Measurements from ENCODE around the gene CDH13. TPM values are rescaled to one million over a fixed set of nuclear protein-coding genes. Genes with fewer than 3 reads are reported as not detected.

CDH13 gene
- total RNA-seq, 1 donor = 102 TPM

DNA sequence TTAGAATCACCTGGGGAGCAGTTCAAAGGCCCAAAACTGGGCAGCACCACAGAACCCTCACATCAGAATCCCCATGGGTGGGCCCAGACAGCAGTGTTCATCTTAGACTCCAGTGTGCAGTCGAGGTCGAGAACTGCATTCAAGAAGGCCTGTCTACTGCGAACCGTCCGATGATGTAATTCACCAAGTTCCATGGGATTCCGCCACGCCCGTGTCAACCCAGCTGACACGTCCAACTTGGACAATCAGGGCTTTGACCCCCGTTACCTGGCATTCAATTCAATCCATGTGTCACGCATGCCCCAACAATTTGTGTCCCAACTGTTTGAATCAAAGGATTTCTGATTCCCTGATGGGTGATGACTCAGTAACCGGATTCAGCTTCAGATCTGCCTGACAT, 1190.3 kb downstream of the CDH13 start:
- H3K4me2 ChIP-seq (ENCODE audit: insufficient read depth, low read length) = no peak overlapping the region
- no peak overlapping the region for H2AFZ ChIP-seq (ENCODE audit: low read length)
- no peak for DNase-seq (ENCODE audit: insufficient read length, low spot score, missing footprints)
- TF ChIP-seq, protein P1, sequence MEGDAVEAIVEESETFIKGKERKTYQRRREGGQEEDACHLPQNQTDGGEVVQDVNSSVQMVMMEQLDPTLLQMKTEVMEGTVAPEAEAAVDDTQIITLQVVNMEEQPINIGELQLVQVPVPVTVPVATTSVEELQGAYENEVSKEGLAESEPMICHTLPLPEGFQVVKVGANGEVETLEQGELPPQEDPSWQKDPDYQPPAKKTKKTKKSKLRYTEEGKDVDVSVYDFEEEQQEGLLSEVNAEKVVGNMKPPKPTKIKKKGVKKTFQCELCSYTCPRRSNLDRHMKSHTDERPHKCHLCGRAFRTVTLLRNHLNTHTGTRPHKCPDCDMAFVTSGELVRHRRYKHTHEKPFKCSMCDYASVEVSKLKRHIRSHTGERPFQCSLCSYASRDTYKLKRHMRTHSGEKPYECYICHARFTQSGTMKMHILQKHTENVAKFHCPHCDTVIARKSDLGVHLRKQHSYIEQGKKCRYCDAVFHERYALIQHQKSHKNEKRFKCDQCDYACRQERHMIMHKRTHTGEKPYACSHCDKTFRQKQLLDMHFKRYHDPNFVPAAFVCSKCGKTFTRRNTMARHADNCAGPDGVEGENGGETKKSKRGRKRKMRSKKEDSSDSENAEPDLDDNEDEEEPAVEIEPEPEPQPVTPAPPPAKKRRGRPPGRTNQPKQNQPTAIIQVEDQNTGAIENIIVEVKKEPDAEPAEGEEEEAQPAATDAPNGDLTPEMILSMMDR (IDR thresholded peaks at IDR 0.05; ENCODE audit: extremely low read depth, low read depth, low read length) = no peak
- peaks cover 12% of the 10 kb centered on the region for H3K27me3 ChIP-seq (ENCODE audit: insufficient read depth, low read length)
- H3K4me1 ChIP-seq (ENCODE audit: insufficient read depth, low read length) = peaks cover 8% of the 10 kb centered on the region
- H3K4me3 ChIP-seq (ENCODE audit: insufficient read depth, low read length) = no peak overlapping the region
- peaks cover 10% of the 10 kb centered on the region for H3K36me3 ChIP-seq (ENCODE audit: insufficient read depth, low read length)
- peaks cover 7% of the 10 kb centered on the region for H3K79me2 ChIP-seq (ENCODE audit: insufficient read depth, low read length)
- H3K9me3 ChIP-seq (ENCODE audit: low read depth, low read length) = no peaks in the 10 kb centered on the region
- H3K27ac ChIP-seq (ENCODE audit: low read depth, low read length) = no peak overlapping the region
- peaks cover 7% of the 10 kb centered on the region for H4K20me1 ChIP-seq (ENCODE audit: insufficient read depth, low read length)

DNA sequence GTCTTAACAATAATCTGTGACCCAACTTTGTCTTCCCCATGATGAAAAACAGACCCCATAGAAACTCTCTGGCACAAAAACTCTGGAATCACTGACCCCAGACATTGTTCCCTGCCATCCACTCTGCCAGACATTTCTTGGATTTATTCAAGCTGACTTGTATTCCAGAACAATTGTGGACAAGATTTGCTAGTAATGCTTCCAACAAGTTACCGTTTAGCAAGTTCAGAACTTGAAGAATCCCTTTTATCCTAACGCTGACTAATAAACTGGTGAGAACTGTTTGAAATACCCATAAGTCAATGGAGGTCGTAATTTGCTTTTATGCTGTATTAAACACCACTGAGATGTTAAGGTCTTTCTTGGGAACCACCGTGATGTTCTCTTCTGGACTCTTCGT, 1191.5 kb downstream of the CDH13 start:
- Histone ChIP-seq H3K4me1 (ENCODE audit: insufficient read depth, low read length) (peaks cover 8% of the 10 kb centered on the region), H3K4me3 (ENCODE audit: insufficient read depth, low read length) (no peak overlapping the region), H3K36me3 (ENCODE audit: insufficient read depth, low read length) (no peaks in the 10 kb centered on the region), H3K4me2 (ENCODE audit: insufficient read depth, low read length) (no peak overlapping the region), H3K79me2 (ENCODE audit: insufficient read depth, low read length) (no peaks in the 10 kb centered on the region), H3K27me3 (ENCODE audit: insufficient read depth, low read length) (peaks cover 12% of the 10 kb centered on the region), H3K9me3 (ENCODE audit: low read depth, low read length) (no peaks in the 10 kb centered on the region), H4K20me1 (ENCODE audit: insufficient read depth, low read length) (peaks cover 1% of the 10 kb centered on the region), H2AFZ (ENCODE audit: low read length) (no peak overlapping the region), H3K27ac (ENCODE audit: low read depth, low read length) (no peak overlapping the region)
- TF ChIP-seq, protein P1 (IDR thresholded peaks at IDR 0.05; ENCODE audit: extremely low read depth, low read depth, low read length) = no peak
- DNase-seq (ENCODE audit: insufficient read length, low spot score, missing footprints) = no peak

DNA sequence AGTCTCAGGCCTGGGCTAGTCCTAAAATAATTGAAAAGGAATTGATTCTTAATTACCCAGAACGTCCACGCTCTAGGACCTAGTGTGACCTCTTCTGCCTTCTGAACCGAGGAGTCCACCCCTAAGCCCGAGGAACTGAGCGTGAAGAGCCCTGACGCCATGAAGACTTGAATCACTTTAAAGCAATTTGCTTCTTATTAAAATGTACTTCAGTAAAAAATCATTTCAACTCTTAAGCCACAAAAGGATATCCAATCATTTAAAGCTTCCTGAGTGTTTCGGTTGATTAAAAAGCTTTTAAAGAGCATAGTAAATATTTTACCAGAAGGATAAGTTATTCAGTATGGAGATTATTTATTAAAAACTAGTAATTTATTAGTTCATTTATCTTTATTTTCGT, 1192.6 kb downstream of the CDH13 start:
- H3K36me3 ChIP-seq (ENCODE audit: insufficient read depth, low read length) = no peaks in the 10 kb centered on the region
- H3K27ac ChIP-seq (ENCODE audit: low read depth, low read length) = no peak overlapping the region
- H3K4me2 ChIP-seq (ENCODE audit: insufficient read depth, low read length) = no peak overlapping the region
- TF ChIP-seq, protein P1 (IDR thresholded peaks at IDR 0.05; ENCODE audit: extremely low read depth, low read depth, low read length) = no peak
- no peak overlapping the region for H3K4me3 ChIP-seq (ENCODE audit: insufficient read depth, low read length)
- DNase-seq (ENCODE audit: insufficient read length, low spot score, missing footprints) = no peak
- H3K79me2 ChIP-seq (ENCODE audit: insufficient read depth, low read length) = no peaks in the 10 kb centered on the region
- peaks cover 19% of the 10 kb centered on the region for H3K27me3 ChIP-seq (ENCODE audit: insufficient read depth, low read length)
- H3K9me3 ChIP-seq (ENCODE audit: low read depth, low read length) = no peaks in the 10 kb centered on the region
- H2AFZ ChIP-seq (ENCODE audit: low read length) = no peak overlapping the region
- no peaks in the 10 kb centered on the region for H4K20me1 ChIP-seq (ENCODE audit: insufficient read depth, low read length)
- H3K4me1 ChIP-seq (ENCODE audit: insufficient read depth, low read length) = peaks cover 3% of the 10 kb centered on the region

DNA sequence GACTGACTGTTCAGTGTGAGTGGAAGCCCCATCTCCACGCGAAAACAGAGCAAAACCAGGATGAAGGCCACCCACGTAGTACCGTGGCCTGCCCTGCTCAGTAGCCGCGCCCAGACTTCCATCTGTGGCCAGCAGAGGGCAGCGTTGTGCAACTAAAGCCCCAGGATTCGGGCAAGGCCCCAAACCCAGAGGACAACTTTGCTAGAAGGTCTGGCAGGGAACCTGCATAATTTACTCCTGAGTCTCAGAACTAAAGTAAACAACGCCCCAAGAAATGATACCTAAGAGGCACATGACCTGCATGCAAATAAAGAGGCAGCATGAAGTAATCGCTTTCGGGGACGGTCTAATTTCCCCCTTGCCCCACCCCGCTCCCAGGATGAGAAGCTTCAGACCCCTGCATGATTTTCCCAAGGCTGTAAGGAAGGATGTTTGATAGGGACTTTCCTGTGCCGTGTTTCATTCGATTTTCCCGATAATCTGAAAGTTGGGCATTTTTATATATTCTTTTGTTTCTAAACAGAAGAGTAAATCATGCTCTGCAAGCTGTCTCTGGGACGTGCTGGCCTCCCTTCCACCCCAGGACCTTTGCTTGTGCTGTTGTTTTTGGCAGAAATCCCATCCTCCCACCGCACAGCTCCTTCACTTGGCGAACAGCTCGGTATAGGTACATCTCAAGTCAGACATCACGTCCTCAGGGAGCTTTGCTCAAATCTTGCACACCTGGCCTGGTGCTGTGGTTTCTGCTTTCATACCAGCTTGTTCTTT, 1199.6 kb downstream of the CDH13 start:
- H3K27me3 ChIP-seq (ENCODE audit: insufficient read depth, low read length) = peaks cover 24% of the 10 kb centered on the region
- DNase-seq (ENCODE audit: insufficient read length, low spot score, missing footprints) = peak; percentile 97
- H3K27ac ChIP-seq (ENCODE audit: low read depth, low read length) = no peak overlapping the region
- no peaks in the 10 kb centered on the region for H4K20me1 ChIP-seq (ENCODE audit: insufficient read depth, low read length)
- no peaks in the 10 kb centered on the region for H3K4me1 ChIP-seq (ENCODE audit: insufficient read depth, low read length)
- H3K79me2 ChIP-seq (ENCODE audit: insufficient read depth, low read length) = no peaks in the 10 kb centered on the region
- no peaks in the 10 kb centered on the region for H3K9me3 ChIP-seq (ENCODE audit: low read depth, low read length)
- no peak overlapping the region for H3K4me3 ChIP-seq (ENCODE audit: insufficient read depth, low read length)
- H3K4me2 ChIP-seq (ENCODE audit: insufficient read depth, low read length) = peak overlapping the region; percentile 44
- no peaks in the 10 kb centered on the region for H3K36me3 ChIP-seq (ENCODE audit: insufficient read depth, low read length)
- H2AFZ ChIP-seq (ENCODE audit: low read length) = peak overlapping the region; percentile 49
- TF ChIP-seq, protein P1 (IDR thresholded peaks at IDR 0.05; ENCODE audit: extremely low read depth, low read depth, low read length) = peak; percentile 96
